HG03378 (cell line): ENCODE data around the gene EEFSEC.

Experiments
- ATAC-seq: cut with Tn5 transposase; IDR thresholded peaks from one replicate; pipeline ENCODE4 v1.9.1; 2021; ENCODE audit warnings: mild to moderate bottlenecking, moderate library complexity; ENCODE audit not compliant: unreplicated experiment

Gene EEFSEC

DNA sequence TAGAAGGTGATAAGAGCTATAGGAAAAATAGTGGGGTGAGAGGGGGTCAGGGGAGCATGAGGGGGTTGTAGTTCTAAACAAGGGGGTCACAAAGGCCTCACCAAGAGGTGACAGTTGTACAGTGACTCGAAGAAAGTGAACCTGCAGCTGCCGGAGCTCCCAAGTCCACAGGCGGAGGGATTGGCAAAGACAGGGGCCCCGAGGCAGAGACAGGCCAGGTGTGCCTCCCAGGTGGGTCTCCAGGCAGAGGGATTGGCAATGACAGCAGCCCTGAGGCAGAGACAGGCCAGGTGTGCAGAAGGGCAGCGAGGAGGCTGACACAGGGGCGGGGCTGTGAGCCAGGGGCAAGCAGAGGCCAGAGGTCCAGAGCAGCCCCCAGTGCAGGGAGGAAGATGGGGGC, 249.7 kb downstream of the EEFSEC start:
- no peak for ATAC-seq

DNA sequence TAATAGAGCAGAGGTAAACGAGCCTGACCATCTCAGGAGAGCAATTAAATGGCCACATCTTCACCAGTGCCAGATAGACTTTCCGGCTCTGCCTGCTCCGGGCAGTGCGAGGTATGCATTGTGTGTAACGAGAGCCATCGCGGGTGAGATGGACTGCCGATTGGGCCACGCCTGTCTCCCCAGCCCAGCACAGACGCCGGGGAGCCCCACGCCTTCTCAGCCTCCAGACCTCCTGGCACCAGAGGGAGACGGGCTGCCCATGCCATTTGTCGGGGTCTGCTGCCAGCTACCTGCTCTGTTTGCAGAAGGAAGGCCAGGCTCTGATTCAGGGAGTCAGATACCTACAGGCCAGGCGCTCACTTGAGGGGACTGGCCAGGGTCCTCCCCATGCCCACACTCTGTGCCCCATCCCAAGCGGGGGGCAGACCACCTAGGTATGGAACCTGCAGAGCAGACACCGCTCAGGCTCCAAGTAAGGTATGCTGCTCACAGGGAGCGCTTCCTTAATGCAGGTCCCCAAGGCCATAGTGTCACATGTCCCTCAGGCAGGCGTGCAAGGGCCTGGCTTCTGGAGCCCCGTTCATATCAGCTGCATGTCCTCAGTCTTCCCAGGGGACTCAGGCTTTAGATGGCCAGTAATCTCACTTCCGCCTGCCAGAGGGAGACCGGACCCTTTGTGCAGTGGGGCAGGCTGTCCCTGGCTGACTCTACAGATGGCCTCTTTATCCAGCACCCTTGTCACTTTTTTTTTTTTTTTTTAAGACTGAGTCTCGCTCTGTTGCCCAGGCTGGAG, 251.2 kb downstream of the EEFSEC start:
- no peak for ATAC-seq

- ATAC-seq, result no peak
Measured at GRCh38 chr3:128405554-128406277, 252.4 kb downstream of the EEFSEC start.

DNA sequence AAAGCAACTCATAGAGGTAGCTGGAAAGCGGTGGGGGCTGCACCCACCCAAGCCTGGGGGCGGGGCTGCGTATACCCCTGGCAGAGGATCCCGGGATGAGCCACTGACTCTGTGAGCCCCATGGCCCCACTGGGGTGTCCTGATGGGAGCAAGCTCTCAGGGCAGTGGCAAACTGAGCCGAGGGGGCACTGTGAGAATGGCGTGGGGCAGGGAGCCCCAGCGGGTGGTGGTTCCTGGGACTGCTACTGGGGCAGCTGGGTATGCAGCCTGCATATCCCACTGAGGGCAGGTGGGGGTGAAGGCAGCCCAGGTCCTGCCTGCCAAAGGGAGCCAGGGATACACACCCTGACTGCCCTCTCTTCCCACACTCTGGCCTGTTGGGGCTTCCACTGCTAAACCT, 254.0 kb downstream of the EEFSEC start:
- no peak for ATAC-seq

DNA sequence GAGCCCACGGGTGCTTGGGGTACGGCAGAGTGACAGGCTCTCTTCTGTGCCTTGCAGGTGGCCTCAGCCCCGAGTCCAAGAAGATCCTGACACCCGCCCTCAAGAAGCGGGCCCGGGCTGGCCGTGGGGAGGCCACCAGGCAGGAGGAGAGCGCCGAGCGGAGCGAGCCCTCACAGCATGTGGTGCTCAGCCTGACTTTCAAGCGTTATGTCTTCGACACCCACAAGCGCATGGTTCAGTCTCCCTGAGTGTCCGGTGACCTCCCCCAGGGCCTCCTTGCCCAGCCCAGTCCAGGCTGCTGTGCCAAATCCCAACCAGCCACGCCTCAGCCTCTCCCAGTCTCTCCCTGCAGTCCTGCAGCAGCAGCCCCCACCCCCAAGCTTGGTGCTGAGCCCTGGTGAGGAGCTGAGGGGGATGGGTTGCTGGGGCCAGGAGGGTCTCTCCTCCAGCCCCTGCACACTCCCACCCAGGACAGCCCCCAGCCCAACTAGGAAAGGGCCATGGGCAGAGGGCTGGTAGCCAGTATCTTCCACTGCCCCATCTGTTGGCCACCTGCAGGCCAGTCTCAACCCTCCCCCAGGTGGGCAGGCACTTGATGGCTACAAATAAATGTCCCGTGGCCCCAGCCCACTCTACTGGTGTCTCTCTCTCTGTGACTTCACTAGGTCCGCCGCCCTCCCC, 254.9 kb downstream of the EEFSEC start:
- no peak for ATAC-seq

- ATAC-seq, result no peak
Measured at GRCh38 chr3:128408693-128409623, 255.7 kb downstream of the EEFSEC start.

- no peak for ATAC-seq
Measured at GRCh38 chr3:128409624-128410581, 256.6 kb downstream of the EEFSEC start.

DNA sequence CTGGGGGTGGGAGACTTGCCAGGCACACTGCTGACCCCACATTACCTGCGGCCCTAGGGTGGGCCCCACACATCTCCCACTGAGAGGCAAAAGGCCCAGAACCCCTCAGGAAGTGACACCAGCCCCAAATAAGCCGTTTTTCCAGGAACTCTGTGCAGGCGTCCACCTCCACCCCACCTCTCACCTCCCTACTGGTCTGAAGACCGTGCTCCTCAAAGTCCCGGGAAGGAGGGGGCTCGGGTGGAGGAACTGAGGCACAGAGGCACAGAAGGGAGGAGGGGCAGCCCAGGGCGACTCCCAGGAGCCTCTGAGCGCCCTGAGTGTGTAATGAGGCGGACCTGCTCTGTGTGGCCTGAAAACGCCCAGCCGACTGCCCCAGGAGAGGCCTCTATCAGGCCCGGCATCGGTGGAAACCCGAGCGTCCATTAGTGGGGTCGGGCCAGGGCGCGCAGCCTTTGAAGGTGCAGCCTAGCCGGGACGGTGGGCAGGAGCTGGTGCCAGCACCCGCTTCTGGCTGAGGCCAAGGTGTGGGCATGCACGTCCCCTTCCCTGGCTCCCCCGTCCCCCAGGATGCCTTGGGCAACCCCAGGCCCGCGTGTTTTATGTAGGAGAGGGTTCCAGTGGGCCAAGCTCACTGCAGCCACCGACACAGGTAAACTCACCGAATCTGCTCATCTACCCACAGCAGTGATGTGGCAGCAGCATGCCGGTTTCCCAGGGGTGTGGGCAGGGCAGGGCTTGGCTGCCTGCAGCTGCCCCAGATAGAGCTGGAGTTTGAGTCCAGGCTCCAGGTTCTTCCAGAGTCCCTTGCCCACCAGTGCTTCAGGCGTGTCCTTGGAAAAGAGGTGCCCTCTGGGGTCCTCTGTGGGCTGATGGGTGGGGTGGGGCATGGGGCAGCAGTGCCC, 257.6 kb downstream of the EEFSEC start:
- ATAC-seq, result no peak

- no peak for ATAC-seq
Measured at GRCh38 chr3:128411574-128412064, 258.3 kb downstream of the EEFSEC start.

GRCh38 chr3:128412180-128413002, 259.1 kb downstream of the EEFSEC start:
- ATAC-seq, result no peak

GRCh38 chr3:128413003-128413370, 259.7 kb downstream of the EEFSEC start:
- ATAC-seq, result no peak

- ATAC-seq, result no peak
Measured at GRCh38 chr3:128413413-128414205, 260.3 kb downstream of the EEFSEC start.

- no peak for ATAC-seq
Measured at GRCh38 chr3:128415200-128415772, 262.0 kb downstream of the EEFSEC start.

GRCh38 chr3:128415773-128416577, 262.7 kb downstream of the EEFSEC start:
- ATAC-seq, result no peak

DNA sequence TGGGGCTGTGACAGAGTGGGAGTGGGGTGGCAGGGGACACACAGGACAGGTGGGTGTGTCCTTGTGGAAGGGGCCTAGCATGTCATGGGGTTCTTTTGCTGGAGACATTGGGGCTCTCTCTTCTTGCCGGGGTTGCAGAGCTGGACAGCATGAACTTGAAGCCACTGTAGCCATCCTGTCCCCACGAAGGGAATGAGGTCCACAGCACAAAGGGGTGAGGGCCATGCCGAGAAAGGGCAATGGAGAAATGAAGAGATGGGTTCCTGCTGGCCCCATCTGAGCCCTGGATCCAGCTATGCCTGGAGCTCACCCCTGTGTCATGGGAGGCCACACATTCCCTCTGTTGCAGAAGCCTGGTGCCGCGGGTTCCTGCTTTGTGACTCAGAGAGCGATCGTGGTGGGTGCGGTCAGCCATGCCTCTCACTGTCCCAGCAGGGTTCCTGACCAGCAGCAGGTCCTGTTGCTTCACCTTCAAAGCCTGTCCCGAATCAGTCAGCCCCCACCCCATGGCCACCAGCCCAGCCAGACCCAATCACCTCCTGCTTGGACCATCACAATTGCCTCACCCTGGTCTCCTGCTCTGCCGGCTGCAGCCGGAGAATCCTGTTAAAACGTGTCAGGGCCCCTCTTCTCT, 263.4 kb downstream of the EEFSEC start:
- ATAC-seq, result no peak
